Body of pancreas (tissue), 4 donors: Measurements from ENCODE around the gene CDC25B. TPM values are rescaled to one million over a fixed set of nuclear protein-coding genes. Genes with fewer than 3 reads are reported as not detected.

ENCODE experiments used
- ATAC-seq: fragments of 150-250 bp; one replicate; pipeline ENCODE4 v1.9.1; 2016
- DNase-seq, 4 donors: peaks; one replicate each; pipeline ENCODE4 v3.0.0-alpha.2; 2019
- H3K27ac ChIP-seq, 4 donors: fragments of 200-600 bp; sonication (generic); 1 replicate in 3 of 4; 2 replicates in 1 of 4; pipeline versions ENCODE4 v1.5.1 to v1.6.1; 2016 to 2019; ENCODE audit warnings: mild to moderate bottlenecking in 1 of 4, mixed read lengths in 1 of 4, moderate library complexity in 1 of 4
- H3K27me3 ChIP-seq, 2 donors: fragments of 200-600 bp; sonication (generic); one replicate each; pipeline ENCODE4 v1.6.0; 2016; ENCODE audit warnings: mild to moderate bottlenecking in 1 of 2
- H3K36me3 ChIP-seq, 2 donors: fragments of 200-600 bp; sonication (generic); replicated peaks in 1 of 2; 2 replicates each; pipeline ENCODE4 v1.5.1; 2016; ENCODE audit warnings: low read depth in 2 of 2; ENCODE audit not compliant: insufficient read depth in 1 of 2
- H3K4me1 ChIP-seq: fragments of 200-600 bp; sonication (generic); one replicate; pipeline ENCODE4 v1.6.0; 2016
- H3K4me3 ChIP-seq, 2 donors: fragments of 200-600 bp; sonication (generic); 1 replicate in 1 of 2; 2 replicates in 1 of 2; pipeline ENCODE4 v1.5.1; 2016 to 2019
- H3K9me3 ChIP-seq, 3 donors: fragments of 200-600 bp; sonication (generic); 1 replicate in 2 of 3; 2 replicates in 1 of 3; pipeline ENCODE4 v1.5.1; 2016
- CTCF ChIP-seq, 7 experiments: fragments of 450-650 bp in 4 of 7; fragments of 200-600 bp in 3 of 7; sonication (generic) in 3 of 7; IDR thresholded peaks; one replicate each; pipeline ENCODE4 v1.5.1; 2016 to 2019; ENCODE audit warnings: antibody characterized with exemption in 7 of 7
- POLR2A ChIP-seq, 3 donors: fragments of 450-650 bp; IDR thresholded peaks; one replicate each; pipeline ENCODE4 v1.6.1; 2016; ENCODE audit warnings: antibody characterized with exemption in 3 of 3, mild to moderate bottlenecking in 2 of 3
- WGBS, 2 donors: methylation state at CpG; one replicate each; pipeline ENCODE4 v1.1.5; 2017; 5-methylcytosine and 5-hydroxymethylcytosine counted together
- intact Hi-C: fragments of 100-400 bp; cut with DNase I; formaldehyde crosslinking; loops from one replicate; pipeline ENCODE4 v1.15.1; 2023
- total RNA-seq, 2 donors: library from RNA; depleted of rRNA; stranded (reverse); fragments of >200 nt; gene quantifications; one replicate each; pipeline ENCODE4 v1.1.0, GENCODE V29; 2016

The CDC25B gene
- total RNA-seq, 2 donors from 2014 or later, result 8.8 to 22.7 TPM

DNA sequence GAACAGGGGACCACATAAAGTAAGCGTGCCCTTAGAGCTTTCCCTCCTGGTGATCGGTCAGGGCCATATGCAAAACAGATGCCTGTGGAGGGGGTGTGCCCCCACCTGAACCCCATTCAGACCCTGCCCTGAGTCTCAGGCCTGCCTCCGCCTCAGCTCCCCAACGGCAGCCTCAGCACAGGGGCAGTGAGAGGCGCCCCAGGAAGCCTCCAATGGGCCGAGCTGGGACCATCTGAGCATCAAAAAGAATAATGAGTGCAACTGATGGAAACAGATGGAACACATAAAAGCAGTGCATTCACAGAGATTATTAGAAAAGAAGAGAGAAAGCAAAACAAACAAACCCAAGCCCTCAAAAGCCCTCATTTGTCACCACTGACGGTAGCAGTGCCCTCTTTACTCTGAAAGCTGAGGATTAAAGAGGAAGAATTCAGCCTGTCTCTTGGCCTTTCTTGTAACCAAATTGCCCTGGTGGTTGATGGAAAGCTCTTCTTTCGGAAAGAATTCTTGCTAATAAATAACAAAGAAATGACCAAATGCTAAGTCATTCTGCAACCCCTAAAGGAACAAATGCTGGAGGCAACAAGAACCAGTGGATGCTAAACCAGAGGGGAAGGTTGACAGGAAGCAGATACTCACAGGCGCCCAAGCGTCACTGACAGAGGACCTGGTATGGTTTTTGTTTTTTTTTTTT, 35.3 kb upstream of the CDC25B start:
- no peaks in the 10 kb centered on the region for H3K9me3 ChIP-seq
- WGBS, 2 donors, result 72 to 81% methylated on average over 10 of the region's 10 CpGs
- DNase-seq (no peak), ATAC-seq (no peak)
- TF ChIP-seq CTCF (IDR thresholded peaks at IDR 0.05) (no peak), POLR2A (IDR thresholded peaks at IDR 0.05) (no peak)
- no peaks in the 10 kb centered on the region for H3K4me1 ChIP-seq
- intact Hi-C loops, result no loop called here
- no peaks in the 10 kb centered on the region for H3K27me3 ChIP-seq
- H3K4me3 ChIP-seq, result no peak overlapping the region
- H3K36me3 ChIP-seq, result no peaks in the 10 kb centered on the region
- no peak overlapping the region for H3K27ac ChIP-seq

DNA sequence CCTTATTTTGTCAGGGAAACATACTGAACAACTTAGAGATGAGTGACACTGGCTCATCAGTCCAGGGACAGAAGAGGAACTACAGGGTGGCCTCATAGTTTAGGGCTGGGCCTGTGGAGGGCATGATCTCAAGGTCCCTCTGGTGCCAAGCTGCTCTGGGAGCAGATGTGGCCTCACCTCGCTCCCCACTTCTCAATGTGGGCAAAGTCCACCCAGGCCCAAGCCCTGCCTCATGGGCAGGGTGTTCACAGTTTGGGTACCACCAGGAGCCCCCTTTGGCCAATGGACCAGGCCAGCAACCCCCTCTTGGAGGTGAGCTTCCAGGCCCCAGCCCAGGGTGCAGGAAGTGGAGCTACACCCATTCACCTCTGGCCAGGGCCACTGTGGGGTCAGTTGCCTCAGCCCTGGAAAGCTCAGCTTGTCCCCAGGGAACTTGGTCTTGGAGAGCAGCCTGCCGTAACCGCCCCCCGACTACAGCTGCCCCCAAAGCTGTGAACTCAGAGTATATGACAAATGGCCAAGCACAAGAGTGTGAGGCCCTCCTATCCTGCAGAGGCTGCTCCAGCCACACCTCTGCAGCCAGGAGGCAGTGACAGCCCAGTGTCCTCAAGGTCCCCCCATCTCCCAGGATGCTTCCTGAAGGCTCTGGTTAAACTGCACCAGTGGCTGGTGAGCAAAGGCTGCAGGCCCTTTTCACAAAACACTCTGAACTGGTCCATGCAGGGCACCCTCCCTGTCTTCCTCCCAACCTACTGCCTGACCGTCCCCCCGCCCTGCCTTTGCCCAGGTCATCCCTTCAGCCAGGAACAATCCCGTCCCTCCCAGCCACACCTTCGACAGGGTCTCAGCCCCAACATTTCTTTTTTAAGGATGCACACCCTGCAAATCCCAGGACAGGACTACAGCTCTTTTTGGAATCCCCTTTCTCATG, 32.2 kb upstream of the CDC25B start:
- H3K27ac ChIP-seq, result no peak overlapping the region
- intact Hi-C loops, result no loop called here
- H3K4me3 ChIP-seq, result no peak overlapping the region
- H3K9me3 ChIP-seq, result no peaks in the 10 kb centered on the region
- H3K4me1 ChIP-seq, result peaks cover 21% of the 10 kb centered on the region
- 80 to 84% methylated on average over 5 to 8 of the region's 8 CpGs for WGBS, 2 donors
- H3K36me3 ChIP-seq, result no peaks in the 10 kb centered on the region
- no peaks in the 10 kb centered on the region for H3K27me3 ChIP-seq
- ATAC-seq, result no peak
- TF ChIP-seq POLR2A (IDR thresholded peaks at IDR 0.05) (no peak), CTCF (IDR thresholded peaks at IDR 0.05) (no peak)
- no peak for DNase-seq

DNA sequence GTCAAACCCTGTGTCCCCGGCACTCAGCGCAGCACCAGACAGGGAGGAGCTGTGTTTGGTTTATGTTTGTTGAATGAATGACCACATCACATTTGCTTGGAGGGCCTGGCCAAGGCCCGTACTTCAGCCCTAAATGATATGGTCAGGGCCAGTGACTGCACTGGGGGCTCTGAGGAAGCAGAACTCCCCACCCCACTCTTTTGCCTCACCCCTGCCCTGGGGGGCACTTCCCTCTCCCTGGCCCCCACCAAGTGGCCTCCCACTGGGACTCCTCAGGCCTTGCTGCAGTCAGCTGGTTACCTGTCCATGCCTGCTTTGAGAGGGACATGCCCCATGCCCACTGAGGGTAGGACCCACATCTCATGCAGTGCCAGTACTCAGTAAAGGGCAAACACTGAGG, 31.5 kb upstream of the CDC25B start:
- ATAC-seq (no peak), DNase-seq (no peak)
- TF ChIP-seq CTCF (IDR thresholded peaks at IDR 0.05) (no peak), POLR2A (IDR thresholded peaks at IDR 0.05) (no peak)
- Histone ChIP-seq H3K4me1 (peaks cover 22% of the 10 kb centered on the region), H3K9me3 (no peaks in the 10 kb centered on the region), H3K27me3 (no peaks in the 10 kb centered on the region), H3K36me3 (no peaks in the 10 kb centered on the region), H3K4me3 (no peak overlapping the region), H3K27ac (no peak overlapping the region)
- intact Hi-C loops, result no loop called here
- WGBS, 2 donors, result 89 to 93% methylated on average over 3 of the region's 3 CpGs

GRCh38 chr20:3765171-3765882, 30.8 kb upstream of the CDC25B start:
- Histone ChIP-seq H3K27ac (no peak overlapping the region), H3K9me3 (no peaks in the 10 kb centered on the region), H3K4me3 (no peak overlapping the region), H3K4me1 (peaks cover 22% of the 10 kb centered on the region), H3K36me3 (no peaks in the 10 kb centered on the region), H3K27me3 (no peaks in the 10 kb centered on the region)
- intact Hi-C loops, result no loop called here
- TF ChIP-seq CTCF (IDR thresholded peaks at IDR 0.05) (no peak), POLR2A (IDR thresholded peaks at IDR 0.05) (no peak)
- no peak for ATAC-seq
- WGBS, 2 donors, result 77 to 80% methylated on average over 3 of the region's 3 CpGs
- no peak for DNase-seq
